Measurements from ENCODE around the gene OSBPL9. TPM values are rescaled to one million over a fixed set of nuclear protein-coding genes. Genes with fewer than 3 reads are reported as not detected.

OSBPL9 gene
- total and polyA plus RNA-seq, 10 of the 15 experiments (the other 5 are each of a cell fraction or from before 2014, with no cell fraction given): 25.9 to 156 (median 108) TPM

DNA sequence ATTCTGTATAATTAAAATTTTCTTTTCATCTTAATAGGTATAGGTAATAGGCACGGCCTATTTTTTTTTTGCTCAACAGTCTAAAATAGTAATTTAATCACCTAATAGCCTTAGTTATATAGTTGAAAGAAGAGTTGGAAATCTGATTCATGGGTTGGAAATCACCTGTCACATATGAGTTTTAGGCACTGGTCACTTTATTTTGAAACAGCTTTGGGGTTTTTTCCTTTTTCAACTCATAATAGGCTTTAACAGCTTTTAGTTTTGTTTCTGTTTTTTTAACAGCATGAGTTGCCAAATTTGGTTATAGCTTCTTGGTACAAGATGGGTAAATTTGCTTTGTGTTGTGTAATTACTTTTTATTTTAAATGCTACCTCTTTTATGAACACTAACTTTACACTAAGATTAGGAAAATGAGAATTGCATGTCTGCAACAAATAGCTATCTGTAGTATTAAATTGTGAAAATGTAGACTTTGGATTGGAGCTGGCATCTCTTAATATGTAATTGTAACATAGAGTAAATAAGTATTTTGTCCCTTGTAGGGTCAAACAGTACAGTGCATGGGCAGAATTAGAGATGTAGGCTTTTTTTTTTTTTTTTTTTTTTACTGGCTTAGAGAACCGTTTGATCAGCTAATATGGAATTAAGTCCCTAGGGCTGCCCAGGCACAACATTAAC lies 109.8 kb downstream of the OSBPL9 start (continued):
- TF ChIP-seq ELK1 (IDR thresholded peaks at IDR 0.05; ENCODE audit: low read depth, low read length) (no peak), MTA2 (IDR thresholded peaks at IDR 0.05; ENCODE audit: low read depth) (peak; percentile 69), NFYB (IDR thresholded peaks at IDR 0.05; ENCODE audit: insufficient read depth, low read depth, low read length) (no peak), ZNF274 (IDR thresholded peaks at IDR 0.05; ENCODE audit: insufficient read depth, insufficient read length) (no peak), EP300 (IDR thresholded peaks at IDR 0.05; ENCODE audit: borderline replicate concordance in 1 of 2, control insufficient read depth in 1 of 2, low read depth in 2 of 2, low read length in 2 of 2) (peak in 1 of 2 experiments; percentile 57; a peak in 1 of 4 replicates), KDM1A (IDR thresholded peaks at IDR 0.05; ENCODE audit: borderline replicate concordance) (no peak), SMAD1 (IDR thresholded peaks at IDR 0.05; ENCODE audit: low read depth, partially characterized antibody) (no peak), E4F1 (IDR thresholded peaks at IDR 0.05; ENCODE audit: borderline replicate concordance, partially characterized antibody) (no peak), IKZF2 (IDR thresholded peaks at IDR 0.05) (no peak), ZBTB33 (IDR thresholded peaks at IDR 0.05) (no peak), TAF1 (IDR thresholded peaks at IDR 0.05; ENCODE audit: borderline replicate concordance, low read depth, low read length) (no peak), ZNF384 (IDR thresholded peaks at IDR 0.05; ENCODE audit: borderline replicate concordance, low read depth, low read length) (peak; percentile 62)
- TF ChIP-seq, protein P1, sequence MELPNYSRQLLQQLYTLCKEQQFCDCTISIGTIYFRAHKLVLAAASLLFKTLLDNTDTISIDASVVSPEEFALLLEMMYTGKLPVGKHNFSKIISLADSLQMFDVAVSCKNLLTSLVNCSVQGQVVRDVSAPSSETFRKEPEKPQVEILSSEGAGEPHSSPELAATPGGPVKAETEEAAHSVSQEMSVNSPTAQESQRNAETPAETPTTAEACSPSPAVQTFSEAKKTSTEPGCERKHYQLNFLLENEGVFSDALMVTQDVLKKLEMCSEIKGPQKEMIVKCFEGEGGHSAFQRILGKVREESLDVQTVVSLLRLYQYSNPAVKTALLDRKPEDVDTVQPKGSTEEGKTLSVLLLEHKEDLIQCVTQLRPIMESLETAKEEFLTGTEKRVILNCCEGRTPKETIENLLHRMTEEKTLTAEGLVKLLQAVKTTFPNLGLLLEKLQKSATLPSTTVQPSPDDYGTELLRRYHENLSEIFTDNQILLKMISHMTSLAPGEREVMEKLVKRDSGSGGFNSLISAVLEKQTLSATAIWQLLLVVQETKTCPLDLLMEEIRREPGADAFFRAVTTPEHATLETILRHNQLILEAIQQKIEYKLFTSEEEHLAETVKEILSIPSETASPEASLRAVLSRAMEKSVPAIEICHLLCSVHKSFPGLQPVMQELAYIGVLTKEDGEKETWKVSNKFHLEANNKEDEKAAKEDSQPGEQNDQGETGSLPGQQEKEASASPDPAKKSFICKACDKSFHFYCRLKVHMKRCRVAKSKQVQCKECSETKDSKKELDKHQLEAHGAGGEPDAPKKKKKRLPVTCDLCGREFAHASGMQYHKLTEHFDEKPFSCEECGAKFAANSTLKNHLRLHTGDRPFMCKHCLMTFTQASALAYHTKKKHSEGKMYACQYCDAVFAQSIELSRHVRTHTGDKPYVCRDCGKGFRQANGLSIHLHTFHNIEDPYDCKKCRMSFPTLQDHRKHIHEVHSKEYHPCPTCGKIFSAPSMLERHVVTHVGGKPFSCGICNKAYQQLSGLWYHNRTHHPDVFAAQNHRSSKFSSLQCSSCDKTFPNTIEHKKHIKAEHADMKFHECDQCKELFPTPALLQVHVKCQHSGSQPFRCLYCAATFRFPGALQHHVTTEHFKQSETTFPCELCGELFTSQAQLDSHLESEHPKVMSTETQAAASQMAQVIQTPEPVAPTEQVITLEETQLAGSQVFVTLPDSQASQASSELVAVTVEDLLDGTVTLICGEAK (IDR thresholded peaks at IDR 0.05; ENCODE audit: borderline replicate concordance): no peak; the same call in 1 of the 2 replicates
- TF ChIP-seq, protein P2, sequence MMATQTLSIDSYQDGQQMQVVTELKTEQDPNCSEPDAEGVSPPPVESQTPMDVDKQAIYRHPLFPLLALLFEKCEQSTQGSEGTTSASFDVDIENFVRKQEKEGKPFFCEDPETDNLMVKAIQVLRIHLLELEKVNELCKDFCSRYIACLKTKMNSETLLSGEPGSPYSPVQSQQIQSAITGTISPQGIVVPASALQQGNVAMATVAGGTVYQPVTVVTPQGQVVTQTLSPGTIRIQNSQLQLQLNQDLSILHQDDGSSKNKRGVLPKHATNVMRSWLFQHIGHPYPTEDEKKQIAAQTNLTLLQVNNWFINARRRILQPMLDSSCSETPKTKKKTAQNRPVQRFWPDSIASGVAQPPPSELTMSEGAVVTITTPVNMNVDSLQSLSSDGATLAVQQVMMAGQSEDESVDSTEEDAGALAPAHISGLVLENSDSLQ (IDR thresholded peaks at IDR 0.05): peak; percentile 61
- TF ChIP-seq, protein P3, sequence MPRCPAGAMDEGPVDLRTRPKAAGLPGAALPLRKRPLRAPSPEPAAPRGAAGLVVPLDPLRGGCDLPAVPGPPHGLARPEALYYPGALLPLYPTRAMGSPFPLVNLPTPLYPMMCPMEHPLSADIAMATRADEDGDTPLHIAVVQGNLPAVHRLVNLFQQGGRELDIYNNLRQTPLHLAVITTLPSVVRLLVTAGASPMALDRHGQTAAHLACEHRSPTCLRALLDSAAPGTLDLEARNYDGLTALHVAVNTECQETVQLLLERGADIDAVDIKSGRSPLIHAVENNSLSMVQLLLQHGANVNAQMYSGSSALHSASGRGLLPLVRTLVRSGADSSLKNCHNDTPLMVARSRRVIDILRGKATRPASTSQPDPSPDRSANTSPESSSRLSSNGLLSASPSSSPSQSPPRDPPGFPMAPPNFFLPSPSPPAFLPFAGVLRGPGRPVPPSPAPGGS (IDR thresholded peaks at IDR 0.05; ENCODE audit: borderline replicate concordance, insufficient read depth, low read depth, low read length, poor library complexity, severe bottlenecking): no peak
